Activated T-helper 1 cell treated with anti-CD3 and anti-CD28 coated beads, Interleukin-12 subunit alpha, Interleukin-12 subunit beta, Interleukin-2, Interleukin-4 antibody, amounts not matched to agents 30 ng/mL and 10 ng/mL and 1 ng/mL, durations not matched to agents 14 hours and 24 hours and 36 hours (primary cell): Measurements from ENCODE around the gene GLA. TPM values are rescaled to one million over a fixed set of nuclear protein-coding genes. Genes with fewer than 3 reads are reported as not detected.

Experiments
- DNase-seq: peaks from one replicate; pipeline ENCODE4 v3.0.0; 2021; ENCODE audit warnings: low spot score
- H3K27ac Mint-ChIP-seq: one replicate; pipeline ENCODE4 v1.8.0; 2021; ENCODE audit warnings: mild to moderate bottlenecking, mixed read lengths
- H3K27me3 Mint-ChIP-seq: one replicate; pipeline ENCODE4 v1.8.0; 2022; ENCODE audit warnings: mild to moderate bottlenecking, moderate library complexity, mixed read lengths; ENCODE audit not compliant: insufficient read depth
- H3K36me3 Mint-ChIP-seq: one replicate; pipeline ENCODE4 v1.8.0; 2021; ENCODE audit warnings: low read depth, mixed read lengths
- H3K4me1 Mint-ChIP-seq: one replicate; pipeline ENCODE4 v1.8.0; 2021; ENCODE audit warnings: low read depth, mixed read lengths
- H3K4me3 Mint-ChIP-seq: one replicate; pipeline ENCODE4 v1.8.0; 2021; ENCODE audit warnings: mild to moderate bottlenecking, moderate library complexity, mixed read lengths
- H3K9me3 Mint-ChIP-seq: one replicate; pipeline ENCODE4 v1.8.0; 2021; ENCODE audit warnings: mixed read lengths
- intact Hi-C: fragments of 100-400 bp; cut with micrococcal nuclease; formaldehyde crosslinking; loops from one replicate; pipeline ENCODE4 v1.15.1; 2024
- total RNA-seq: library from RNA; stranded (reverse); gene quantifications from 2 replicates; pipeline ENCODE4 v1.2.3, GENCODE V29; 2022

Gene GLA
- total RNA-seq, 1 donor from 2014 or later = 65.7 TPM

DNA sequence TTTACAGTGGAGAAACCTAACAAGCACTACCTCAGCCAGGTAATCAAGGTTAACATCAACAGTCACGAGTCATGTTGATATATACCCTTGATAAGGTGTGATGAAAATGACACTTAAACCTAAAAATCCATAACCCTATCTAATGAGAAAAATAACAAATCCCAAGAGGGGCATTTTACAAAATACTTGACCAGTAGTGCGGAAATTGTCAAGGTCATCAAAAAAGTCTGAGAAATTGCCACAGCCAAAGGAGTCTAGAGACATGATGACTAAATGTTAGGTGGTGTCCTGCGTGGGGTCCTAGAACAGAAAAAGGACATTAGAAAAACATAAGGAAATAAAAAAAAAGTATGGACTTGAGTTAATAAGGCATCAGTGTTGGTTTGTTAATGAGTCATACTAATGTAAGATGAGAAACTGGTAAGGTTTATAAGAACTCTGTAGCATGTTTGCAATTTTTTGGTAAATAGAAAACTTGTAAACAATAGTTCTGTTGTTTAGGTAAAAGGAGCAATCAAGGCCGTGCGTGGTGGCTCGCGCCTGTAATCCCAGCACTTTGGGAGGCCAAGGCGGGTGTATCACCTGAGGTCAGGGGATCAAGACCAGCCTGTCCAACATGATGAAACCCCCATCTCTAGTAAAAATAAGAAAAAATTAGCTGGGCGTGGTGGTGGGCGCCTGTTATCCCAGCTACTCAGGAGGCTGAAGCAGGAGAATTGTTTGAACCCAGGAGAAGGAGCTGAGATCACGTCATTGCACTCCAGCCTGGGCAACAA lies 14.0 kb downstream of the GLA start:
- Mint-ChIP-seq H3K4me1 (peaks cover 8% of the 10 kb centered on the region), H3K36me3 (peaks cover 38% of the 10 kb centered on the region), H3K9me3 (no peaks in the 10 kb centered on the region), H3K4me3 (peak overlapping the region; percentile 98), H3K27me3 (no peaks in the 10 kb centered on the region), H3K27ac (peak overlapping the region; percentile 70)
- DNase-seq = no peak
- intact Hi-C loops = loop anchor here (5.0 kb wide), 1 partner anchor 296 kb away; the partner anchor contains the start of gene CENPI

- peaks cover 2% of the 10 kb centered on the region for H3K27me3 Mint-ChIP-seq
- peak overlapping the region; percentile 94 for H3K27ac Mint-ChIP-seq
- no peak for DNase-seq
- H3K4me3 Mint-ChIP-seq = peak overlapping the region; percentile 98
- H3K4me1 Mint-ChIP-seq = peaks cover 8% of the 10 kb centered on the region
- H3K9me3 Mint-ChIP-seq = no peaks in the 10 kb centered on the region
- H3K36me3 Mint-ChIP-seq = peaks cover 38% of the 10 kb centered on the region
- intact Hi-C loops = loop anchor here (2.0 to 5.0 kb wide), 2 partner anchors 295 to 341 kb away; partner anchors contain the start of gene CENPI
Observed at GRCh38 chrX:101391831-101392230, 15.9 kb downstream of the GLA start.

DNA sequence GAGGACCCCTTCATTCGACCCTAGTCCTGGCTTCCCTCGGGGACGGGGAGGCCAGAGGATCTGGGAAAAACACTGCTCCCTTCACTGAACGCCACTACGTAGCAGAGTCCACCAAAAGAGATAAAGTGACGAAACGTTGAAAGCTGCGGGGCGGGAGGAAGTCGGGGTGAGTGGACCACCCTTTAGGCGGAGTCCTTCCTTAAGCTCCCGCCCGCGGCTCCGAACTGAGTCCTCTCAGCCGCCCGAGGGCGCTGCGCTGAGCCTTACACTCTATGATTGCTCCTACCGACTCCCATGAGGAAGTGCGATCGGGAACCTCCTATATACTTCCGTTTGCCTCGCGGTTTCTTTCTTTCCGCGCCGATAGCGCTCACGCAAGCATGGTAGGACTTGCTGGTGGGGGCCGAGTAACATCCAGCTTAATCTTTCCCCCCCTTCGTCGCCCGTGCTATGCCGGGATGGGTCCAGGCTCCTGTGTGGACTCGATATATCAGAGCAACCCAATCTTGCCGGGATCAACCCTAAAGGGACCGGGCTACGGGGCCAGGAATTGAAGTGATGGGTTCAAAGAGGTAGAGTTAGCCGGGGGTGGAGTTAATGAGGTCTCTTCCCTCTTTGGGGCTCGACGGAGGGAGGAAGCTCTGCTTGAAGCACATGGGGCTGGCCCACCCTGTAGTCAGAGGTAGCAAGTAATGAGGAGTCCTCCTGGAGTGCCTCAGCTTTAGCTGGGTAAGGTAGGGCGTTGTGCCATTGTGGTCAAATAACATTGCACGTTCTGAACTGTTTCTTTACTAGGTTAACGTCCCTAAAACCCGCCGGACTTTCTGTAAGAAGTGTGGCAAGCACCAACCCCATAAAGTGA lies 16.8 kb downstream of the GLA start, which contains the start of gene RPL36A:
Gene RPL36A, plus strand, starts transcription at position 348 of the 862 bp plus-strand sequence. Its CDS starts 33 bp downstream, at position 381.
- DNase-seq = peak; percentile 75
- Mint-ChIP-seq H3K9me3 (no peaks in the 10 kb centered on the region), H3K27ac (peak within 1 kb of the TSS; percentile 94), H3K4me3 (peak within 1 kb of the TSS; percentile 98), H3K4me1 (peaks cover 7% of the 10 kb centered on the region), H3K36me3 (peaks cover 37% of the 10 kb centered on the region), H3K27me3 (peaks cover 2% of the 10 kb centered on the region)
- intact Hi-C loops = loop anchor here (1.0 to 5.0 kb wide), 5 partner anchors 17 to 571 kb away; partner anchors contain the start of genes CENPI, CSTF2, HNRNPH2 and TIMM8A

GRCh38 chrX:101388604-101389003 lies 19.1 kb downstream of the GLA start:
- peaks cover 26% of the 10 kb centered on the region for H3K36me3 Mint-ChIP-seq
- H3K4me3 Mint-ChIP-seq = no peak overlapping the region
- no peaks in the 10 kb centered on the region for H3K9me3 Mint-ChIP-seq
- peaks cover 5% of the 10 kb centered on the region for H3K27me3 Mint-ChIP-seq
- DNase-seq = no peak
- peaks cover 2% of the 10 kb centered on the region for H3K4me1 Mint-ChIP-seq
- no peak overlapping the region for H3K27ac Mint-ChIP-seq
- intact Hi-C loops = no loop called here

- no peak for DNase-seq
- intact Hi-C loops = no loop called here
- no peak overlapping the region for H3K27ac Mint-ChIP-seq
- H3K4me3 Mint-ChIP-seq = no peak overlapping the region
- peaks cover 7% of the 10 kb centered on the region for H3K36me3 Mint-ChIP-seq
- peaks cover 6% of the 10 kb centered on the region for H3K27me3 Mint-ChIP-seq
- H3K9me3 Mint-ChIP-seq = no peaks in the 10 kb centered on the region
- peaks cover 4% of the 10 kb centered on the region for H3K4me1 Mint-ChIP-seq
Observed at GRCh38 chrX:101386542-101386885, 21.2 kb downstream of the GLA start.

GRCh38 chrX:101385795-101386541 lies 21.8 kb downstream of the GLA start, which contains the start of gene BTK:
BTK (minus strand) TSS chrX:101386191; CDS start chrX:101375284, 10,907 bp downstream.
- intact Hi-C loops = no loop called here
- H3K27ac Mint-ChIP-seq = no peak within 1 kb of the TSS
- H3K4me1 Mint-ChIP-seq = peaks cover 4% of the 10 kb centered on the region
- no peak within 1 kb of the TSS for H3K4me3 Mint-ChIP-seq
- peaks cover 2% of the 10 kb centered on the region for H3K36me3 Mint-ChIP-seq
- no peak for DNase-seq
- no peaks in the 10 kb centered on the region for H3K9me3 Mint-ChIP-seq
- H3K27me3 Mint-ChIP-seq = peaks cover 6% of the 10 kb centered on the region

GRCh38 chrX:101385026-101385684 lies 22.6 kb downstream of the GLA start:
- no peaks in the 10 kb centered on the region for H3K36me3 Mint-ChIP-seq
- intact Hi-C loops = no loop called here

GRCh38 chrX:101383679-101384205 lies 24.0 kb downstream of the GLA start:
- no peak overlapping the region for H3K27ac Mint-ChIP-seq
- no peak for DNase-seq
- H3K9me3 Mint-ChIP-seq = no peaks in the 10 kb centered on the region
- intact Hi-C loops = no loop called here
- H3K4me1 Mint-ChIP-seq = peaks cover 4% of the 10 kb centered on the region
- H3K4me3 Mint-ChIP-seq = no peak overlapping the region
- H3K27me3 Mint-ChIP-seq = peaks cover 6% of the 10 kb centered on the region
- H3K36me3 Mint-ChIP-seq = no peaks in the 10 kb centered on the region

More at GRCh38 chrX:101385026-101385684, 22.6 kb downstream of the GLA start:
- no peak overlapping the region for H3K27ac Mint-ChIP-seq
- H3K4me3 Mint-ChIP-seq = no peak overlapping the region
- no peak for DNase-seq
- H3K9me3 Mint-ChIP-seq = no peaks in the 10 kb centered on the region
- peaks cover 6% of the 10 kb centered on the region for H3K27me3 Mint-ChIP-seq
- H3K4me1 Mint-ChIP-seq = peaks cover 4% of the 10 kb centered on the region

- no peaks in the 10 kb centered on the region for H3K36me3 Mint-ChIP-seq
- no peaks in the 10 kb centered on the region for H3K27me3 Mint-ChIP-seq
- H3K4me3 Mint-ChIP-seq = no peak overlapping the region
Observed at GRCh38 chrX:101377547-101377946, 30.2 kb downstream of the GLA start.

DNA sequence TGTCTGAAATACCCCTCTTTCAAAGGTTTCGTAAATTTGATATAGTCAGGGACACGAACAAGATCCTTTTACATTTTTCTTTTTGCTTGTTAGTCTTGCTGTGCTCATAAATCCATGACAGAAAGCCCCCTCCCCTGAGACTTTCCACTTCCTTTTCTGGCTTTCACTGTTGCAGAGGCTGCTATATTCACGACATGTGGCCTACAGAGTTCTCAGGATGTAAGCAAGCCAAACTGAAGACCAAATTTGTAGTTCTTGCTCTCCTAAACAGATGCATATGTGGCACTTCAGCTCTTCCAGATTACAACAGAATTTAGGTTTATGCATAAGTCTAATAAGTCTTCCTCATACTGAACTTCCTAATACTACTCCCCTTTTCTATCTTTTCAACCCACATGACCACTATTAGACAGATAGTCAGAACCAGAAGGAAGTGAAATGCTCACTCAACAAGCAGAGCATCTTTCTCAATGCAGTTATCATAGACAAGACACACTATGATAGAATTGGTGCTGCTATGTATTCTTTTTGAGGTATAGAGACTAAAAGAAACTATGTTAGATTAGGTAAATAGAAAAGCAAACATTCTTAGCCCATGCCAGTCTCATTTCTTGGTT lies 36.7 kb downstream of the GLA start:
- H3K9me3 Mint-ChIP-seq = no peaks in the 10 kb centered on the region
- no peak overlapping the region for H3K27ac Mint-ChIP-seq
- H3K4me3 Mint-ChIP-seq = no peak overlapping the region
- no peaks in the 10 kb centered on the region for H3K36me3 Mint-ChIP-seq
- peaks cover 2% of the 10 kb centered on the region for H3K27me3 Mint-ChIP-seq
- no peak for DNase-seq
- intact Hi-C loops = no loop called here
- H3K4me1 Mint-ChIP-seq = no peaks in the 10 kb centered on the region

More at GRCh38 chrX:101377547-101377946, 30.2 kb downstream of the GLA start:
- intact Hi-C loops = no loop called here
- no peak for DNase-seq
- H3K9me3 Mint-ChIP-seq = no peaks in the 10 kb centered on the region
- no peaks in the 10 kb centered on the region for H3K4me1 Mint-ChIP-seq
- no peak overlapping the region for H3K27ac Mint-ChIP-seq

GRCh38 chrX:101369687-101370086 lies 38.0 kb downstream of the GLA start:
- Mint-ChIP-seq H3K36me3 (no peaks in the 10 kb centered on the region), H3K4me1 (no peaks in the 10 kb centered on the region), H3K4me3 (no peak overlapping the region), H3K9me3 (no peaks in the 10 kb centered on the region), H3K27ac (no peak overlapping the region), H3K27me3 (peaks cover 2% of the 10 kb centered on the region)
- no peak for DNase-seq
- intact Hi-C loops = no loop called here
